ENCODE data around the gene CCNK.

The CCNK gene

GRCh38 chr14:99454246-99454645 is 27.0 kb upstream of the CCNK start:
- DNase-seq = no peak
- TF ChIP-seq GATA1 (IDR thresholded peaks at IDR 0.05; ENCODE audit: low read depth, low read length) = no peak
- TF ChIP-seq POLR2A (IDR thresholded peaks at IDR 0.05; ENCODE audit: low read length) = no peak

- TF ChIP-seq GATA1 (IDR thresholded peaks at IDR 0.05; ENCODE audit: low read depth, low read length) = no peak
- TF ChIP-seq POLR2A (IDR thresholded peaks at IDR 0.05; ENCODE audit: low read length) = no peak
- no peak for DNase-seq
These were observed 21.6 kb upstream of the CCNK start for GRCh38 chr14:99459481-99460100.

- peak; percentile 54 to 71 for DNase-seq
- no peak for TF ChIP-seq POLR2A (IDR thresholded peaks at IDR 0.05; ENCODE audit: low read length)
- TF ChIP-seq GATA1 (IDR thresholded peaks at IDR 0.05; ENCODE audit: low read depth, low read length) = no peak
These were observed 20.4 kb upstream of the CCNK start for GRCh38 chr14:99460793-99461192.

GRCh38 chr14:99461411-99462085 is 19.7 kb upstream of the CCNK start:
- no peak for TF ChIP-seq GATA1 (IDR thresholded peaks at IDR 0.05; ENCODE audit: low read depth, low read length)
- no peak for TF ChIP-seq POLR2A (IDR thresholded peaks at IDR 0.05; ENCODE audit: low read length)
- no peak for DNase-seq

GRCh38 chr14:99462210-99462609 is 19.0 kb upstream of the CCNK start:
- TF ChIP-seq GATA1 (IDR thresholded peaks at IDR 0.05; ENCODE audit: low read depth, low read length) = no peak
- TF ChIP-seq POLR2A (IDR thresholded peaks at IDR 0.05; ENCODE audit: low read length) = no peak
- DNase-seq = no peak

- TF ChIP-seq GATA1 (IDR thresholded peaks at IDR 0.05; ENCODE audit: low read depth, low read length) (no peak), POLR2A (IDR thresholded peaks at IDR 0.05; ENCODE audit: low read length) (no peak)
- DNase-seq = no peak
These were observed 17.2 kb upstream of the CCNK start for GRCh38 chr14:99463974-99464373.

- DNase-seq = no peak
- TF ChIP-seq POLR2A (IDR thresholded peaks at IDR 0.05; ENCODE audit: low read length) (no peak), GATA1 (IDR thresholded peaks at IDR 0.05; ENCODE audit: low read depth, low read length) (no peak)
These were observed 15.9 kb upstream of the CCNK start for GRCh38 chr14:99465288-99465687.

- no peak for TF ChIP-seq GATA1 (IDR thresholded peaks at IDR 0.05; ENCODE audit: low read depth, low read length)
- TF ChIP-seq POLR2A (IDR thresholded peaks at IDR 0.05; ENCODE audit: low read length) = no peak
- DNase-seq = no peak
These were observed 14.5 kb upstream of the CCNK start for GRCh38 chr14:99466758-99467157.

GRCh38 chr14:99467336-99468078 is 13.7 kb upstream of the CCNK start:
- peak; percentile 18 to 38 for DNase-seq

GRCh38 chr14:99468081-99468480 is 13.1 kb upstream of the CCNK start:
- TF ChIP-seq GATA1 (IDR thresholded peaks at IDR 0.05; ENCODE audit: low read depth, low read length) (no peak), POLR2A (IDR thresholded peaks at IDR 0.05; ENCODE audit: low read length) (no peak)
- DNase-seq = no peak

More at GRCh38 chr14:99467336-99468078, 13.7 kb upstream of the CCNK start:
- TF ChIP-seq GATA1 (IDR thresholded peaks at IDR 0.05; ENCODE audit: low read depth, low read length) (no peak), POLR2A (IDR thresholded peaks at IDR 0.05; ENCODE audit: low read length) (no peak)

GRCh38 chr14:99468836-99469592 is 12.2 kb upstream of the CCNK start:
- TF ChIP-seq POLR2A (IDR thresholded peaks at IDR 0.05; ENCODE audit: low read length) (no peak), GATA1 (IDR thresholded peaks at IDR 0.05; ENCODE audit: low read depth, low read length) (no peak)
- no peak for DNase-seq

- no peak for TF ChIP-seq GATA1 (IDR thresholded peaks at IDR 0.05; ENCODE audit: low read depth, low read length)
- no peak for TF ChIP-seq POLR2A (IDR thresholded peaks at IDR 0.05; ENCODE audit: low read length)
- DNase-seq = no peak
These were observed 9.5 kb upstream of the CCNK start for GRCh38 chr14:99471731-99472130.

- DNase-seq = no peak
- TF ChIP-seq POLR2A (IDR thresholded peaks at IDR 0.05; ENCODE audit: low read length) = no peak
- TF ChIP-seq GATA1 (IDR thresholded peaks at IDR 0.05; ENCODE audit: low read depth, low read length) = no peak
These were observed 8.3 kb upstream of the CCNK start for GRCh38 chr14:99472937-99473336.

- TF ChIP-seq GATA1 (IDR thresholded peaks at IDR 0.05; ENCODE audit: low read depth, low read length) = no peak
- no peak for TF ChIP-seq POLR2A (IDR thresholded peaks at IDR 0.05; ENCODE audit: low read length)
- no peak for DNase-seq
These were observed 7.8 kb upstream of the CCNK start for GRCh38 chr14:99473458-99473857.
